ENCODE data around the gene ABCB6.
A peak's percentile ranks its signal among the peaks of the same experiment; 100 is the strongest.

ABCB6 gene

GRCh38 chr2:219175928-219176817 lies 42.6 kb downstream of the ABCB6 start:
- in situ Hi-C loops (cut with MboI; ENCODE audit: low pct_unique_long_range_greater_than_20kb, low sequenced_read_pairs) = no loop called here
- no peak for DNase-seq

GRCh38 chr2:219175486-219175885 lies 43.3 kb downstream of the ABCB6 start:
- DNase-seq = no peak
- in situ Hi-C loops (cut with MboI; ENCODE audit: low pct_unique_long_range_greater_than_20kb, low sequenced_read_pairs) = no loop called here

DNA sequence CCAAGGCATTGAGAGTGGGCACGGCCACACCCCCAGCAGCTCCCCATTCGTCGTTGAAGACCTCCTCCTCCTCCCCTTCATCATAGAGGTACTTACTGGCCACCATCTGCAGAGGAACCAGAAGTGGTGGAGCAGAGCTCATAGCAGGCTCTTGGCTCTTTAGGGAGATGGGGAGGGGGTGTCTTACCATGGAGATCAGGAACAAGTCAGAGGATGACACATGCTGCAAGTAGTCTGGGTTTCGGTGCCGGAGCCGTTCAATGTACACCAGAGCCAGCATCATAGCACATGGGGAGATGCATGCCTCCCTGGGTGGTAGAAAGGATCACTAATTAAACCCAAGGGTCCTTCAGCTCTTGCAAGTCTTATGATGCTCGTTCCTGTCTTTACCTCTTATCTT lies 44.0 kb downstream of the ABCB6 start:
- DNase-seq = no peak
- in situ Hi-C loops (cut with MboI; ENCODE audit: low pct_unique_long_range_greater_than_20kb, low sequenced_read_pairs) = no loop called here

DNA sequence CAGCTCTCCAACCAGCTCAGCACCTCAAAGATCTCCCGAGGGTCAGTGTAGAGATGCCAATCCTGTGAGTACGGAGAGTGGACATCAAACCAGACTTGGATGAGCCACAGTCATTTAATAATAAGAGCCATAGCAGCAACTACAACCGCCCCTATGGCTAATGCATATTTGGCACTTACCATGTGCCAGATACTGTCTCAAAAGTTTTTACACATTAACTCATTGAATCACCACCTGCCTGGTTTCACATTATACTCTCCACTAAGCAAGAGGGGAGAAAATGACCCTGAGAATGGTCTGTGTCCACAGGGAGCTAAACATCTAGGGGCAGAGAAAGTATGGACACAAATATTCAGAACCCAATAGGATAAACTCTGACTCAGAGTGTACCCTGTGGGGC lies 44.6 kb downstream of the ABCB6 start:
- DNase-seq = no peak
- in situ Hi-C loops (cut with MboI; ENCODE audit: low pct_unique_long_range_greater_than_20kb, low sequenced_read_pairs) = no loop called here

DNA sequence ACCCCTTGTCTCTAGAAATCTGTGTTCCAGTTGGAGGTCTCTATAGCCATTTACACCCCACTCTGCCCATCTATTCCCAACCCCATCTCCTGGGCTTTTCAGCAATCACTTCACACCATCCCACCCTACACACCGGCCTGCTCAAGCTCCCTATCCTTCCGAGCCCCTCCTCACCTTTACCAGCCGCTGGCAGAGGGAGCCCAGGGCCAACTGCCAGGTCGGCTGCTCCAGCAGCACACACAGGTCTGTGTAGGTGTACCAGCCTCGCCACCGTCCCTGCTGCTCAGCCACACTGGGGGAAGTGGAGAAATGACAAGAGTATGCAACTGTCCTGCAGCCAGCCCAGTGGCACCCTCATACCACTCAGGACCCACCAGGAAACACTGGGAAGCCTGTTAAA lies 45.6 kb downstream of the ABCB6 start:
- in situ Hi-C loops (cut with MboI; ENCODE audit: low pct_unique_long_range_greater_than_20kb, low sequenced_read_pairs) = no loop called here
- no peak for DNase-seq

GRCh38 chr2:219172231-219173154 lies 46.3 kb downstream of the ABCB6 start:
- in situ Hi-C loops (cut with MboI; ENCODE audit: low pct_unique_long_range_greater_than_20kb, low sequenced_read_pairs) = no loop called here
- DNase-seq = no peak

GRCh38 chr2:219171231-219171651 lies 47.5 kb downstream of the ABCB6 start:
- peak; percentile 65 for DNase-seq

DNA sequence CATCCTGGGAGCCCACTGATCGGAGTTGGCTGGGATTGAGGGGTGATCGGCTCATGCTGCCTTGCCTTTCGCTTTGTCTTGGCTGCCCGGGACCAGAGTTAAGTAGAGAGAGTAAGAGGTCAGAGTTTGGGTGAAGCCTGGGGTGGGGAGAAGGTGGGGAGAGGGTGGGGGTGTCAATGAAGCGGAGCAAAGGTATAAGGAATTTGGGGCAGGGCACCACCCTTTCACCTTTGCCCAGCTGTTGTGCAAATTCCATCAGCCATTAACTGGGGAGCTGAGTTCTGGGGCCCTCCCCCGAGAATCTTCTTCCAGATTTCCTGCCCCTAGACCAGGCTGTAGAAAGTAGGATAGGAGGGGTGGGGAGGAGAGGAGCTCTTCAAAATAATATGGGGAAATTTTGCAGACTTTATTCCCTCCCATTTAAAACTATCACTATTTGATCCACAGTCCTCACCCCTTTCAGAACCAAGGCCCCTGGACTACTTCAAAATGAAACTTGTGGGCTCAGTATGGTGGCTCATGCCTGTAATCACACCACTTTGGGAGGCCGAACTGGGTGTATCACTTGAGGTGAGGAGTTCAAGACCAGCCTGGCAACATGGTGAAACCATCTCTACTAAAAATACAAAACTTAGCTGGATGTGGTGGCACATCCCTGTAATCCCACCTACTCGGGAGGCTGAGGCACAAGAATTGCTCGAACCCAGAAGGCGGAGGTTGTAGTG lies 48.7 kb downstream of the ABCB6 start, which contains the start of gene SLC23A3:
Gene SLC23A3 (minus strand): TSS at position 100 of the 725 bp plus-strand sequence. CDS start 45 bp downstream, at position 55.
- DNase-seq = no peak
- in situ Hi-C loops (cut with MboI; ENCODE audit: low pct_unique_long_range_greater_than_20kb, low sequenced_read_pairs) = no loop called here

More at GRCh38 chr2:219171231-219171651, 47.5 kb downstream of the ABCB6 start:
- in situ Hi-C loops (cut with MboI; ENCODE audit: low pct_unique_long_range_greater_than_20kb, low sequenced_read_pairs) = no loop called here

GRCh38 chr2:219168932-219169331 lies 49.8 kb downstream of the ABCB6 start:
- no peak for DNase-seq
- in situ Hi-C loops (cut with MboI; ENCODE audit: low pct_unique_long_range_greater_than_20kb, low sequenced_read_pairs) = no loop called here

DNA sequence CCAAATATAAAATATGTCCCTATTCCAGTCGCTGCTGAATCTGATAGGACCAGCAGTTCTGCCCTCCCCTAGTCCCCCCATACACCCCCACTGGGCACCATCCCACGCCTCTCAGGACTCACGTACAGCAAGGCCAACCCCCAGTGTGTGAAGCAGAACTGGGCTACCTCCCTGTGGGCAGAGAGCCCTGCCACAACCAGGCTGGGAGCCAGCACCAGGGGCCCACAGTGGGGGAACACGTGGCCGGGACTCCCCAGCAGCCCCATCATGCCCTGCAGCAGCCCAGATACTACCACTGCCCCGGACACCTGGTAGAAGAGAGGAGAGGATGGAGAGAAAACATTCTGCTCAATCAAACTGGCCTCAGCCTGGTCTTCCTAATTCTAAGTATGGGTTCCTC lies 50.2 kb downstream of the ABCB6 start:
- in situ Hi-C loops (cut with MboI; ENCODE audit: low pct_unique_long_range_greater_than_20kb, low sequenced_read_pairs) = no loop called here
- no peak for DNase-seq

GRCh38 chr2:219167997-219168396 lies 50.8 kb downstream of the ABCB6 start:
- in situ Hi-C loops (cut with MboI; ENCODE audit: low pct_unique_long_range_greater_than_20kb, low sequenced_read_pairs) = no loop called here
- no peak for DNase-seq

- DNase-seq = no peak
- in situ Hi-C loops (cut with MboI; ENCODE audit: low pct_unique_long_range_greater_than_20kb, low sequenced_read_pairs) = no loop called here
Measured at GRCh38 chr2:219165058-219165911, 53.5 kb downstream of the ABCB6 start.

GRCh38 chr2:219163156-219163555 lies 55.6 kb downstream of the ABCB6 start:
- in situ Hi-C loops (cut with MboI; ENCODE audit: low pct_unique_long_range_greater_than_20kb, low sequenced_read_pairs) = no loop called here
- no peak for DNase-seq

GRCh38 chr2:219161097-219161496 lies 57.7 kb downstream of the ABCB6 start:
- in situ Hi-C loops (cut with MboI; ENCODE audit: low pct_unique_long_range_greater_than_20kb, low sequenced_read_pairs) = no loop called here
- DNase-seq = no peak

DNA sequence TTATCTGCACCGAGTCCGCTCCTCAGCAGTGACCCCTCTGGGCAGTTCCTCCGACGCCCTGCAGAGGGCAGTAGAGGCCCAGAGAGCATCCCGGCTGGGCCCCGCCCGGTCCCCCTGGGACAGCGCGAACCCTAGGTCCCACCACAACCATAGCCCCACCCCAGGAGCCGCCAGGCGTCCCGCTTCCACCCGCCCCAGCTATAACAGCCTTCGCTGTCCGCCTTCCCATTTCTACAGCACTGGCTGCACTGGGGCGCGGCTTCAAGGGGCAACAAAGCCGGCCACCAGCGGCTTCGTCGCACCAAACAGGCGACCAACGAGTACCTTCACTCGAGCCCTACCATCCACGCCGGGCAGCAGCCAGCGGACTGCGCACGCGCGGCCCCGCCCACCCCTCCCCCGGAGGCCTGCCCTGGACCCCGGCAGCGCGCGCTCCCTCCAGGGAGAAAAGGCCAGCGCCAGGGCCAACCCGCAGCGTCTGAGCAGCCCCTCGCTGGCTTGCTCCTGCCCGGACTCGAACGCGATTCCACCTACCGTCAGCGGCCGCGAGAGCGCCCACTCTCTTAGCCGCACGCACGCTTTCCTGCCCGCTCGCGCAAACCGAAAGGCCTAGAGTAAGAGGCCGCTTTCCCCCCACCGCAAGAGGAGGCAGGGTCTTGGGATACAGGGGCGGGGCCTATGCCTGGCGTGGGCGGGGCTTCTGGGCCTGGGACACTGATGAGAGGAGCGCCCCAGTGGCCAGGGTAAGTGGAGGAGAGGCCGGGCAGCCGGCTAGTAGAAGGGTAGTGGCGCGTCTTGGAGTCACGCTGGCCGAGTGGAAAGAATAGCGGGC lies 58.4 kb downstream of the ABCB6 start, which contains the start of gene NHEJ1:
Gene NHEJ1 (minus strand): TSS at position 630 of the 832 bp plus-strand sequence. CDS start 2,453 bp downstream, outside the sequence.
- DNase-seq = peak; percentile 94

More for the DNA sequence above, 58.4 kb downstream of the ABCB6 start, which contains the start of gene NHEJ1:
- in situ Hi-C loops (cut with MboI; ENCODE audit: low pct_unique_long_range_greater_than_20kb, low sequenced_read_pairs) = no loop called here
